Testis (tissue), 3 donors: Measurements from ENCODE around the gene PILRA. TPM values are rescaled to one million over a fixed set of nuclear protein-coding genes. Genes with fewer than 3 reads are reported as not detected.
"Not testable (repeated sequence)": the region's sequence is repeated elsewhere in the genome, so short reads cannot be mapped to it uniquely, and the experiment has no call there.

Experiments
- DNase-seq: peaks from one replicate; pipeline ENCODE4 v3.0.0-alpha.2; 2019
- H3K27ac ChIP-seq, 2 donors: fragments of 200-600 bp; sonication (generic); one replicate each; pipeline ENCODE4 v1.5.1; 2019
- H3K27me3 ChIP-seq: fragments of 200-600 bp; sonication (generic); one replicate; pipeline ENCODE4 v1.5.1; 2019
- H3K36me3 ChIP-seq: fragments of 200-600 bp; sonication (generic); one replicate; pipeline ENCODE4 v1.5.1; 2017; ENCODE audit warnings: low read depth; ENCODE audit errors: missing control alignments
- H3K4me1 ChIP-seq: fragments of 200-600 bp; sonication (generic); one replicate; pipeline ENCODE4 v1.5.1; 2019
- H3K4me3 ChIP-seq, 2 donors: fragments of 200-600 bp; sonication (generic); one replicate each; pipeline ENCODE4 v1.5.1; 2017 to 2019
- H3K9me3 ChIP-seq: fragments of 200-600 bp; sonication (generic); one replicate; pipeline ENCODE4 v1.5.1; 2017
- CTCF ChIP-seq, 3 experiments: fragments of 450-650 bp in 2 of 3; fragments of 200-600 bp in 1 of 3; sonication (generic) in 1 of 3; IDR thresholded peaks; one replicate each; pipeline ENCODE4 v1.5.1; 2016 to 2019; ENCODE audit warnings: antibody characterized with exemption in 3 of 3, mild to moderate bottlenecking in 2 of 3, moderate library complexity in 1 of 3
- POLR2A ChIP-seq: fragments of 450-650 bp; IDR thresholded peaks from one replicate; pipeline ENCODE4 v1.6.1; 2017; ENCODE audit warnings: antibody characterized with exemption, mild to moderate bottlenecking, moderate library complexity
- WGBS, 2 donors: methylation state at CpG; one replicate each; pipeline ENCODE4 v1.1.5; 2018; 5-methylcytosine and 5-hydroxymethylcytosine counted together
- intact Hi-C: fragments of 100-400 bp; cut with DNase I; formaldehyde crosslinking; loops from one replicate; pipeline ENCODE4 v1.15.1; 2023; ENCODE audit warnings: low total_unique reads
- polyA plus RNA-seq: library from polyadenylated mRNA; stranded (reverse); fragments of 350-450 nt; fragmentation: Illumina TruSeq; extraction: RNeasy Lipid Tissue Mini Kit (QIAGEN cat#74804); gene quantifications from one replicate; pipeline ENCODE4 v1.2.3, GENCODE V29; 2014; ENCODE audit warnings: low read depth, low replicate concordance; ENCODE audit not compliant: insufficient read depth
- total RNA-seq, 2 donors: library from RNA; depleted of rRNA; stranded (reverse); fragments of >200 nt; gene quantifications; one replicate each; pipeline ENCODE4 v1.2.3, GENCODE V29; 2016

Gene PILRA
- total and polyA plus RNA-seq, 3 donors from 2014 or later: 12.0 to 18.0 (median 16.3) TPM

- no peak for TF ChIP-seq POLR2A
- no peak for TF ChIP-seq CTCF (IDR thresholded peaks at IDR 0.05)
- no peak overlapping the region for H3K4me3 ChIP-seq
- H3K9me3 ChIP-seq: no peaks in the 10 kb centered on the region
- 79 to 83% methylated on average over 22 of the region's 22 CpGs for whole genome bisulfite sequencing, 2 donors
- intact Hi-C loops: no loop called here
- peaks cover 31% of the 10 kb centered on the region for H3K4me1 ChIP-seq
- no peaks in the 10 kb centered on the region for H3K27me3 ChIP-seq
- no peak for DNase-seq
- H3K36me3 ChIP-seq: no peaks in the 10 kb centered on the region
- H3K27ac ChIP-seq: peak overlapping the region in 1 of 2 donors; percentile 98
Measured at GRCh38 chr7:100434297-100435144, 61.2 kb downstream of the PILRA start.

GRCh38 chr7:100435401-100436304, 62.4 kb downstream of the PILRA start:
- no peak for TF ChIP-seq POLR2A
- TF ChIP-seq CTCF (IDR thresholded peaks at IDR 0.05): no peak
- WGBS, 2 donors: 3 to 6% methylated on average over 37 to 54 of the region's 81 CpGs
- Histone ChIP-seq H3K4me1 (peaks cover 27% of the 10 kb centered on the region), H3K9me3 (no peaks in the 10 kb centered on the region), H3K36me3 (no peaks in the 10 kb centered on the region), H3K27ac (peak overlapping the region; percentile 92 to 98), H3K4me3 (peak overlapping the region; percentile 80 to 88), H3K27me3 (no peaks in the 10 kb centered on the region)
- intact Hi-C loops: no loop called here
- DNase-seq: no peak

- Histone ChIP-seq H3K36me3 (no peaks in the 10 kb centered on the region), H3K27ac (peak overlapping the region; percentile 92 to 98), H3K9me3 (no peaks in the 10 kb centered on the region), H3K4me3 (peak overlapping the region; percentile 80 to 88), H3K4me1 (peaks cover 9% of the 10 kb centered on the region), H3K27me3 (no peaks in the 10 kb centered on the region)
- intact Hi-C loops: no loop called here
- WGBS, 2 donors: 58 to 69% methylated on average over 25 to 28 of the region's 28 CpGs
- TF ChIP-seq POLR2A: no peak
- no peak for TF ChIP-seq CTCF (IDR thresholded peaks at IDR 0.05)
- DNase-seq: no peak
Measured at GRCh38 chr7:100437150-100438100, 64.1 kb downstream of the PILRA start.

- no peaks in the 10 kb centered on the region for H3K9me3 ChIP-seq
- H3K4me3 ChIP-seq: no peak overlapping the region
- 43 to 54% methylated on average over 2 of the region's 2 CpGs for WGBS, 2 donors
- DNase-seq: no peak
- H3K4me1 ChIP-seq: peaks cover 8% of the 10 kb centered on the region
- no peaks in the 10 kb centered on the region for H3K27me3 ChIP-seq
- H3K27ac ChIP-seq: no peak overlapping the region
- intact Hi-C loops: no loop called here
- TF ChIP-seq CTCF (IDR thresholded peaks at IDR 0.05): no peak
- TF ChIP-seq POLR2A: no peak
- H3K36me3 ChIP-seq: no peaks in the 10 kb centered on the region
Measured at GRCh38 chr7:100438172-100438571, 64.9 kb downstream of the PILRA start.

GRCh38 chr7:100438731-100439130, 65.4 kb downstream of the PILRA start:
- H3K27ac ChIP-seq, H3K36me3 ChIP-seq, H3K4me3 ChIP-seq, DNase-seq, H3K4me1 ChIP-seq, H3K27me3 ChIP-seq, intact Hi-C loops, H3K9me3 ChIP-seq: not testable (repeated sequence)
- WGBS, 2 donors: 90 to 92% methylated on average over 8 of the region's 8 CpGs

GRCh38 chr7:100439244-100439643, 66.0 kb downstream of the PILRA start:
- H3K27ac ChIP-seq, H3K27me3 ChIP-seq, H3K36me3 ChIP-seq, H3K4me3 ChIP-seq, intact Hi-C loops, DNase-seq, H3K9me3 ChIP-seq, H3K4me1 ChIP-seq: not testable (repeated sequence)
- 87 to 89% methylated on average over 7 of the region's 7 CpGs for WGBS, 2 donors
